B cell (primary cell): ENCODE measurements around the gene PTPRN2. TPM values are rescaled to one million over a fixed set of nuclear protein-coding genes. Genes with fewer than 3 reads are reported as not detected.

Experiments used
- ATAC-seq: fragments of 200-7000 bp; cut with Tn5 transposase; one replicate; pipeline ENCODE4 v1.10.0; 2021; ENCODE audit warnings: low read depth, mild to moderate bottlenecking, moderate number of reproducible peaks, moderate library complexity
- CTCF ChIA-PET: fragments of 350-600 bp; sonication (Branson Sonifier 250); formaldehyde crosslinking; loops from one replicate; lab custom pipeline; 2021; ENCODE audit warnings: antibody characterized with exemption, inconsistent platforms; lab: Charles Lee
- POLR2A ChIA-PET: fragments of 350-600 bp; sonication (Branson Sonifier 250); formaldehyde crosslinking; loops from one replicate; lab custom pipeline; 2021; ENCODE audit warnings: antibody characterized with exemption; lab: Charles Lee
- DNase-seq: peaks from one replicate; pipeline ENCODE4 v3.0.0; 2013
- H2AFZ ChIP-seq: 2 replicates; pipeline ENCODE4 v1.6.1; 2012; ENCODE audit warnings: mild to moderate bottlenecking, low read depth, low read length; ENCODE audit not compliant: insufficient read depth, poor library complexity, severe bottlenecking
- H3K27ac ChIP-seq, 2 donors: 1 replicate in 1 of 2; 2 replicates in 1 of 2; pipeline ENCODE4 v1.5.1; 2012 to 2013; ENCODE audit warnings: low read length in 2 of 2, mild to moderate bottlenecking in 2 of 2, moderate library complexity in 1 of 2
- H3K27me3 ChIP-seq, 4 experiments: fragments of 200-600 bp in 1 of 4; sonication (generic) in 1 of 4; replicated peaks in 1 of 4; 1 replicate in 2 of 4; 2 replicates in 2 of 4; pipeline versions ENCODE4 v1.6.1 to v1.7.0; 2013 to 2016; ENCODE audit warnings: low read length in 3 of 4, mild to moderate bottlenecking in 2 of 4, mixed read lengths in 1 of 4, moderate library complexity in 1 of 4; ENCODE audit not compliant: insufficient read depth in 4 of 4, control insufficient read depth in 3 of 4; ENCODE audit errors: control extremely low read depth in 1 of 4
- H3K36me3 ChIP-seq, 2 experiments: replicated peaks in 1 of 2; 1 replicate in 1 of 2; 2 replicates in 1 of 2; pipeline versions ENCODE4 v1.6.1 to v1.7.1; 2013; ENCODE audit warnings: low read length in 1 of 2; ENCODE audit not compliant: insufficient read depth in 2 of 2, control insufficient read depth in 1 of 2; ENCODE audit errors: control extremely low read depth in 1 of 2, extremely low read depth in 1 of 2
- H3K4me1 ChIP-seq, 2 donors: fragments of 200-600 bp in 1 of 2; sonication (generic) in 1 of 2; 1 replicate in 1 of 2; 2 replicates in 1 of 2; pipeline versions ENCODE4 v1.5.1 to v1.6.1; 2013 to 2017; ENCODE audit warnings: low read length in 2 of 2; ENCODE audit not compliant: control insufficient read depth in 2 of 2, insufficient read depth in 2 of 2
- H3K4me2 ChIP-seq: replicated peaks from 2 replicates; pipeline ENCODE3; 2012; ENCODE audit warnings: mild to moderate bottlenecking, low read depth, low read length; ENCODE audit not compliant: poor library complexity, severe bottlenecking
- H3K4me3 ChIP-seq, 5 experiments: fragments of 200-600 bp in 1 of 5; sonication (generic) in 1 of 5; 1 replicate in 3 of 5; 2 replicates in 2 of 5; pipeline versions ENCODE4 v1.5.1 to v1.7.0; 2011 to 2016; ENCODE audit warnings: low read length in 4 of 5, mild to moderate bottlenecking in 4 of 5, low read depth in 2 of 5, control low read depth in 1 of 5, moderate library complexity in 1 of 5; ENCODE audit not compliant: insufficient read depth in 1 of 5; ENCODE audit errors: control extremely low read depth in 1 of 5, extremely low read depth in 1 of 5
- H3K79me2 ChIP-seq: fragments of 200-600 bp; sonication (generic); one replicate; pipeline ENCODE4 v1.6.0; 2016; ENCODE audit warnings: low read length; ENCODE audit not compliant: control insufficient read depth, insufficient read depth
- H3K9ac ChIP-seq: fragments of 200-600 bp; sonication (generic); 2 replicates; pipeline ENCODE4 v1.6.1; 2017; ENCODE audit warnings: mild to moderate bottlenecking, low read length, moderate library complexity
- H3K9me3 ChIP-seq, 3 donors: one replicate each; pipeline versions ENCODE4 v1.6.1 to v1.7.1; 2013; ENCODE audit warnings: low read length in 2 of 3; ENCODE audit not compliant: control insufficient read depth in 2 of 3, insufficient read depth in 1 of 3; ENCODE audit errors: control extremely low read depth in 1 of 3
- H4K20me1 ChIP-seq: 2 replicates; pipeline ENCODE4 v1.6.0; 2012; ENCODE audit warnings: mild to moderate bottlenecking, low read length; ENCODE audit not compliant: insufficient read depth, control insufficient read depth, poor library complexity, severe bottlenecking
- H3K27ac Mint-ChIP-seq: one replicate; pipeline ENCODE4 v1.8.0; 2021; ENCODE audit warnings: mixed read lengths
- H3K27me3 Mint-ChIP-seq: one replicate; pipeline ENCODE4 v1.8.0; 2021; ENCODE audit warnings: mixed read lengths
- H3K4me1 Mint-ChIP-seq: one replicate; pipeline ENCODE4 v1.8.0; 2021; ENCODE audit warnings: mixed read lengths
- H3K4me3 Mint-ChIP-seq: one replicate; pipeline ENCODE4 v1.8.0; 2021; ENCODE audit warnings: mixed read lengths
- H3K9me3 Mint-ChIP-seq: one replicate; pipeline ENCODE4 v1.8.0; 2022; ENCODE audit warnings: mixed read lengths; ENCODE audit not compliant: insufficient read depth
- CTCF ChIP-seq: fragments of 200-600 bp; IDR thresholded peaks from one replicate; pipeline ENCODE4 v1.8.0; 2022; ENCODE audit warnings: antibody characterized with exemption, mild to moderate bottlenecking
- EZH2 ChIP-seq: IDR thresholded peaks from 2 replicates; pipeline ENCODE4 v1.6.1; 2012; ENCODE audit warnings: borderline replicate concordance, low read depth, mild to moderate bottlenecking, moderate library complexity, low read length; ENCODE audit not compliant: insufficient read depth, poor library complexity, severe bottlenecking
- WGBS: methylation state at CpG from one replicate; pipeline ENCODE4 v1.1.5; 2013; ENCODE audit warnings: missing lambda C conversion rate; ENCODE audit not compliant: insufficient coverage; 5-methylcytosine and 5-hydroxymethylcytosine counted together
- intact Hi-C: fragments of 100-400 bp; cut with micrococcal nuclease; formaldehyde crosslinking; loops from one replicate; pipeline ENCODE4 v1.10.0; 2022
- polyA plus RNA-seq: library from polyadenylated mRNA; depleted of rRNA; stranded (reverse); fragments of >200 nt; gene quantifications from 2 replicates; pipeline ENCODE4 v1.2.3, GENCODE V29; 2012
- total RNA-seq, 2 donors: library from RNA; stranded (reverse); fragments of 120-200 nt in 1 of 2; gene quantifications; 1 replicate in 1 of 2; 2 replicates in 1 of 2; pipeline versions ENCODE4 v1.2.3 to v1.2.4, GENCODE V29; 2013 to 2022

The PTPRN2 gene
- total and polyA plus RNA-seq, 2 donors (not counting 1 experiment from before 2014, with no cell fraction given), result 2.0 to 5.0 TPM

- H3K4me1 Mint-ChIP-seq, result no peaks in the 10 kb centered on the region
- H3K9ac ChIP-seq, result no peak overlapping the region
- H3K27ac ChIP-seq, result no peak overlapping the region
- ChIA-PET CTCF (no interaction called here), POLR2A (no interaction called here)
- TF ChIP-seq EZH2 (no peak), CTCF (no peak)
- H3K9me3 ChIP-seq, result peaks cover 0 to 29% (median 0%) of the 10 kb centered on the region in 3 donors
- no peak overlapping the region for H3K27ac Mint-ChIP-seq
- intact Hi-C loops, result no loop called here
- H3K27me3 ChIP-seq, result no peaks in the 10 kb centered on the region
- no peaks in the 10 kb centered on the region for H3K9me3 Mint-ChIP-seq
- WGBS, result 93% methylated on average over 6 of the region's 15 CpGs
- no peak for ATAC-seq
- no peak overlapping the region for H3K4me2 ChIP-seq
- no peaks in the 10 kb centered on the region for H3K27me3 Mint-ChIP-seq
- no peaks in the 10 kb centered on the region for H3K36me3 ChIP-seq
- H3K4me3 ChIP-seq, result no peak overlapping the region
- no peaks in the 10 kb centered on the region for H3K4me1 ChIP-seq
- no peaks in the 10 kb centered on the region for H3K79me2 ChIP-seq
- no peak overlapping the region for H3K4me3 Mint-ChIP-seq
- H4K20me1 ChIP-seq, result no peaks in the 10 kb centered on the region
- no peak for DNase-seq
- H2AFZ ChIP-seq, result no peak overlapping the region
These were observed 787.3 kb downstream of the PTPRN2 start for GRCh38 chr7:157800281-157800680.

GRCh38 chr7:157799076-157799685 is 788.4 kb downstream of the PTPRN2 start:
- Histone ChIP-seq H3K27me3 (no peaks in the 10 kb centered on the region), H3K27ac (no peak overlapping the region), H3K4me2 (no peak overlapping the region), H2AFZ (no peak overlapping the region), H3K9ac (no peak overlapping the region), H3K36me3 (no peaks in the 10 kb centered on the region), H3K79me2 (no peaks in the 10 kb centered on the region), H3K4me1 (no peaks in the 10 kb centered on the region), H3K4me3 (no peak overlapping the region), H4K20me1 (no peaks in the 10 kb centered on the region), H3K9me3 (peaks cover 0 to 29% (median 0%) of the 10 kb centered on the region in 3 donors)
- H3K4me3 Mint-ChIP-seq, result no peak overlapping the region
- WGBS, result 91% methylated on average over 19 of the region's 19 CpGs
- no peaks in the 10 kb centered on the region for H3K9me3 Mint-ChIP-seq
- DNase-seq (no peak), ATAC-seq (no peak)
- POLR2A ChIA-PET, result no interaction called here
- no peaks in the 10 kb centered on the region for H3K4me1 Mint-ChIP-seq
- intact Hi-C loops, result no loop called here
- TF ChIP-seq CTCF, result no peak
- CTCF ChIA-PET, result no interaction called here
- H3K27ac Mint-ChIP-seq, result no peak overlapping the region
- H3K27me3 Mint-ChIP-seq, result no peaks in the 10 kb centered on the region
